GM19035 (cell line): ENCODE data around the gene EXOC3L2.
"Not testable (repeated sequence)": the region's sequence is repeated elsewhere in the genome, so short reads cannot be mapped to it uniquely, and the experiment has no call there.

Experiments
- ATAC-seq: cut with Tn5 transposase; IDR thresholded peaks from one replicate; pipeline ENCODE4 v1.9.1; 2021; ENCODE audit not compliant: unreplicated experiment

The EXOC3L2 gene

GRCh38 chr19:45256836-45257235 is 11.6 kb upstream of the EXOC3L2 start:
- no peak for ATAC-seq

- ATAC-seq, result no peak
Observed at GRCh38 chr19:45255611-45256157, 10.5 kb upstream of the EXOC3L2 start.

- ATAC-seq, result no peak
Observed at GRCh38 chr19:45254044-45254531, 8.9 kb upstream of the EXOC3L2 start.

GRCh38 chr19:45253396-45254027 is 8.3 kb upstream of the EXOC3L2 start:
- ATAC-seq, result no peak

- no peak for ATAC-seq
Observed at GRCh38 chr19:45251452-45252354, 6.5 kb upstream of the EXOC3L2 start.

GRCh38 chr19:45250832-45251451 is 5.7 kb upstream of the EXOC3L2 start, which contains the start of gene MARK4:
Gene MARK4 (plus strand): TSS chr19:45251271. CDS start chr19:45251589, 318 bp downstream.
- no peak for ATAC-seq

GRCh38 chr19:45250216-45250831 is 5.1 kb upstream of the EXOC3L2 start:
- no peak for ATAC-seq

GRCh38 chr19:45249261-45250033 is 4.2 kb upstream of the EXOC3L2 start:
- no peak for ATAC-seq

- ATAC-seq, result no peak
Observed at GRCh38 chr19:45247136-45247535, 1.9 kb upstream of the EXOC3L2 start.

- no peak for ATAC-seq
Observed at GRCh38 chr19:45245826-45246225, 619 bp upstream of the EXOC3L2 start.

GRCh38 chr19:45244133-45244794 is 943 bp downstream of the EXOC3L2 start:
- no peak for ATAC-seq

- ATAC-seq, result no peak
Observed at GRCh38 chr19:45243144-45243732, 2.0 kb downstream of the EXOC3L2 start.

GRCh38 chr19:45238556-45238955 is 6.7 kb downstream of the EXOC3L2 start:
- ATAC-seq, result no peak

GRCh38 chr19:45235485-45235884 is 9.7 kb downstream of the EXOC3L2 start:
- no peak for ATAC-seq

GRCh38 chr19:45234089-45234869 is 10.9 kb downstream of the EXOC3L2 start:
- ATAC-seq, result no peak

- no peak for ATAC-seq
Observed at GRCh38 chr19:45231891-45232290, 13.3 kb downstream of the EXOC3L2 start.

- ATAC-seq, result not testable (repeated sequence)
Observed at GRCh38 chr19:45229056-45229455, 16.2 kb downstream of the EXOC3L2 start.

GRCh38 chr19:45224645-45225044 is 20.6 kb downstream of the EXOC3L2 start:
- no peak for ATAC-seq
